Measurements from ENCODE around the gene ZPBP.

GRCh38 chr7:50062951-50063350, 30.1 kb downstream of the ZPBP start:
- TF ChIP-seq SMC3 (IDR thresholded peaks at IDR 0.05) = no peak
- TF ChIP-seq EP300 (IDR thresholded peaks at IDR 0.05) = no peak
- no peak for TF ChIP-seq CTCF (IDR thresholded peaks at IDR 0.05)
- TF ChIP-seq SREBF2 (IDR thresholded peaks at IDR 0.05) = no peak
- TF ChIP-seq, protein P1, sequence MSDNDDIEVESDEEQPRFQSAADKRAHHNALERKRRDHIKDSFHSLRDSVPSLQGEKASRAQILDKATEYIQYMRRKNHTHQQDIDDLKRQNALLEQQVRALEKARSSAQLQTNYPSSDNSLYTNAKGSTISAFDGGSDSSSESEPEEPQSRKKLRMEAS (IDR thresholded peaks at IDR 0.05) = no peak
- TF ChIP-seq BHLHE40 (IDR thresholded peaks at IDR 0.05; ENCODE audit: low read depth, low read length) = no peak
- no peak for TF ChIP-seq HEYL (CRISPR knock-in tag; IDR thresholded peaks at IDR 0.05)

All from A549 (cell line).